ENCODE results near the gene TRIM29. TPM values are rescaled to one million over a fixed set of nuclear protein-coding genes. Genes with fewer than 3 reads are reported as not detected.
A peak's percentile ranks its signal among the peaks of the same experiment; 100 is the strongest.

TRIM29 gene
- total RNA-seq, 1 donor from 2014 or later, result not detected

DNA sequence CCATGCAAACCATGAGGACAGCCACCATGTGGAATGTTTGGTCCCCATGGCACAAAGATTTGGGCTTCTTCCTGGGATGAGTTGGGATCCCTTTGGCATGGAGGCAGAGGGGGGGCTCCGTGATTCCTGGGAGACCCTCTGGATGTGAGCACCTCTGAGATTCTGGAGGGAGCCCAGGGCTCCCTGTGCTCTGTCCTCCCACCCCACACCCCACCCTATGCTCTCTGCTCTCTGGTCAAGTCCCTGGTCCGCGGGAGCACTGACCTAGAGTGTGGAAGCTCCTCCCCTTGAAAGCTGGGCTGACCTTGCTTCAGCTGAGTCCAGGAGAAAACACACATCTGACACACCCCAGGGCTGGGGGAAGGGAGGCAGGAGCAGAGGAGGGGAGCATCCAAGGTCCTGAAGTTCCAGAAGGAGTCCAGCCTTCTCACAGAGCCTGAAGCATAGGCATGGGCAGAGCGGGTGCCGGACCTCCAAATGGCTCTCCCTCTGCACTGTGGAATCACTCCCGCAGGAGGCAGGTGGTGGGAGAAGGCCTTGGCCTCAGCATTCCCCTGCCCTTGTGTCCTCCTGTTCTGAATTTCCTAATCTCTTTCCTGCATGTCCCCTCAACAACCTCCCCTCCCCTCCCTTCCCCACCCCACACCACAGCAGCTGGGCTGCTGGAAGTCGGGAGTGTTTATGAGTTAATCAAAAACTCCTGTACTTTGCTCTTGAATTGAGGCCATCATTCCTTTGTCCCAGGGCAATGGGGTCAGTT lies 47.2 kb upstream of the TRIM29 start:
- TF ChIP-seq, protein P1, sequence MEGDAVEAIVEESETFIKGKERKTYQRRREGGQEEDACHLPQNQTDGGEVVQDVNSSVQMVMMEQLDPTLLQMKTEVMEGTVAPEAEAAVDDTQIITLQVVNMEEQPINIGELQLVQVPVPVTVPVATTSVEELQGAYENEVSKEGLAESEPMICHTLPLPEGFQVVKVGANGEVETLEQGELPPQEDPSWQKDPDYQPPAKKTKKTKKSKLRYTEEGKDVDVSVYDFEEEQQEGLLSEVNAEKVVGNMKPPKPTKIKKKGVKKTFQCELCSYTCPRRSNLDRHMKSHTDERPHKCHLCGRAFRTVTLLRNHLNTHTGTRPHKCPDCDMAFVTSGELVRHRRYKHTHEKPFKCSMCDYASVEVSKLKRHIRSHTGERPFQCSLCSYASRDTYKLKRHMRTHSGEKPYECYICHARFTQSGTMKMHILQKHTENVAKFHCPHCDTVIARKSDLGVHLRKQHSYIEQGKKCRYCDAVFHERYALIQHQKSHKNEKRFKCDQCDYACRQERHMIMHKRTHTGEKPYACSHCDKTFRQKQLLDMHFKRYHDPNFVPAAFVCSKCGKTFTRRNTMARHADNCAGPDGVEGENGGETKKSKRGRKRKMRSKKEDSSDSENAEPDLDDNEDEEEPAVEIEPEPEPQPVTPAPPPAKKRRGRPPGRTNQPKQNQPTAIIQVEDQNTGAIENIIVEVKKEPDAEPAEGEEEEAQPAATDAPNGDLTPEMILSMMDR (IDR thresholded peaks at IDR 0.05), result no peak
- Mint-ChIP-seq H3K4me1 (ENCODE audit: unreplicated experiment) (peaks cover 29% of the 10 kb centered on the region), H3K36me3 (ENCODE audit: unreplicated experiment) (no peaks in the 10 kb centered on the region), H3K9me3 (ENCODE audit: unreplicated experiment) (no peaks in the 10 kb centered on the region), H3K27ac (ENCODE audit: unreplicated experiment) (no peak overlapping the region), H3K27me3 (ENCODE audit: unreplicated experiment) (peaks cover 24% of the 10 kb centered on the region), H3K4me3 (ENCODE audit: unreplicated experiment) (no peak overlapping the region)
- DNase-seq (ENCODE audit: extremely low spot score, unreplicated experiment), result no peak

DNA sequence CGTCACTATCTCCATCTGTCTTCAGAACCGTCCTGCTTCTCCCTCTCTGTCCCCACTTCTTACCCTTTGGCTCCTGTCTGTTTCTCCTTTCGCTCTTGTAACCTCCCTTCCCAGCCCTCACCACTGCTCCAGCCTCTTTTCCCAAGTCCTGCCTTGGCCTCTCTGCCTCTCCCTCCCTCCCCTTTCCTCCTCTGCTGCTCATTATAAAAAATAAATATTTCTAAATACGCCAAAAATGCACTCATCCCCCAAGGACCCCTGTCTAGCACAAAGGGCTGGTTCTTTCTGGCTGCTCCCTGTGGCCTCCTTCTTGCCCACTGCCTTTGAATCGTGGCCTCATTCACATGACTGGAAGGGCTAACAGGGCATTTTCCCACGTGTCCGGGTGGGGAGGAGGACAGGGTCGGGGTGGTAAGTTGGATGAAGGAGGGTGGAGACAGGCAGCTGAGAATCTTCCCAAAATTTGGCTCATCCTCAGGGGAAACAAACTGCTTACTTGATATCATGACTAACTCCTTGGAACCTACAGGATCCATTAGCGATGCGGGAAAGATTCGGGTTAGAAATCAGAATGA lies 46.5 kb upstream of the TRIM29 start:
- H3K4me1 Mint-ChIP-seq (ENCODE audit: unreplicated experiment), result peaks cover 29% of the 10 kb centered on the region
- H3K27me3 Mint-ChIP-seq (ENCODE audit: unreplicated experiment), result peaks cover 22% of the 10 kb centered on the region
- TF ChIP-seq, protein P1 (IDR thresholded peaks at IDR 0.05), result no peak
- peak; percentile 48 for DNase-seq (ENCODE audit: extremely low spot score, unreplicated experiment)
- H3K36me3 Mint-ChIP-seq (ENCODE audit: unreplicated experiment), result no peaks in the 10 kb centered on the region
- H3K4me3 Mint-ChIP-seq (ENCODE audit: unreplicated experiment), result no peak overlapping the region
- no peak overlapping the region for H3K27ac Mint-ChIP-seq (ENCODE audit: unreplicated experiment)
- no peaks in the 10 kb centered on the region for H3K9me3 Mint-ChIP-seq (ENCODE audit: unreplicated experiment)

DNA sequence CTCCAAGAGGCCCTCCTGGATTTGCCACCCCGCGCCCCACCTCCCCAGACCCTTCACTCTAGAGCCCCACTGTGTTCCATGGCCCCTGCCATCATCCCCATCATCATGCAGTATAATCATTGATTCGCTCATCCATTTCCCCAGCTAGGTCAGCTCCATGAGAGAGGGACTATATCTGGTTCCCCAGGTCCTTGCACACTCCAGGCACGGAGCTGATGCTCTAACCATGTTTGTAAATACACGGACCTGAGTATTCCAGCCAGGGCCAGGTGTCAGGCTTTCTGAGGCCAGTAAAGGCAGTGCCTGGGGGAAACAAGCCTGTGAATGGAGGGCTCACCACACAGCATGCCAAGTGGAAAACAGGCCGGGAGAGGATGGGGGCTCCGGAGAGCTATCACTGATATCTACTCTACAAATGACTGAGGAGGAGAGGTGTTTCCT lies 45.8 kb upstream of the TRIM29 start:
- Mint-ChIP-seq H3K27me3 (ENCODE audit: unreplicated experiment) (peaks cover 20% of the 10 kb centered on the region), H3K4me3 (ENCODE audit: unreplicated experiment) (no peak overlapping the region), H3K36me3 (ENCODE audit: unreplicated experiment) (no peaks in the 10 kb centered on the region), H3K9me3 (ENCODE audit: unreplicated experiment) (no peaks in the 10 kb centered on the region), H3K4me1 (ENCODE audit: unreplicated experiment) (peaks cover 29% of the 10 kb centered on the region), H3K27ac (ENCODE audit: unreplicated experiment) (no peak overlapping the region)
- TF ChIP-seq, protein P1 (IDR thresholded peaks at IDR 0.05), result no peak
- peak; percentile 69 for DNase-seq (ENCODE audit: extremely low spot score, unreplicated experiment)

DNA sequence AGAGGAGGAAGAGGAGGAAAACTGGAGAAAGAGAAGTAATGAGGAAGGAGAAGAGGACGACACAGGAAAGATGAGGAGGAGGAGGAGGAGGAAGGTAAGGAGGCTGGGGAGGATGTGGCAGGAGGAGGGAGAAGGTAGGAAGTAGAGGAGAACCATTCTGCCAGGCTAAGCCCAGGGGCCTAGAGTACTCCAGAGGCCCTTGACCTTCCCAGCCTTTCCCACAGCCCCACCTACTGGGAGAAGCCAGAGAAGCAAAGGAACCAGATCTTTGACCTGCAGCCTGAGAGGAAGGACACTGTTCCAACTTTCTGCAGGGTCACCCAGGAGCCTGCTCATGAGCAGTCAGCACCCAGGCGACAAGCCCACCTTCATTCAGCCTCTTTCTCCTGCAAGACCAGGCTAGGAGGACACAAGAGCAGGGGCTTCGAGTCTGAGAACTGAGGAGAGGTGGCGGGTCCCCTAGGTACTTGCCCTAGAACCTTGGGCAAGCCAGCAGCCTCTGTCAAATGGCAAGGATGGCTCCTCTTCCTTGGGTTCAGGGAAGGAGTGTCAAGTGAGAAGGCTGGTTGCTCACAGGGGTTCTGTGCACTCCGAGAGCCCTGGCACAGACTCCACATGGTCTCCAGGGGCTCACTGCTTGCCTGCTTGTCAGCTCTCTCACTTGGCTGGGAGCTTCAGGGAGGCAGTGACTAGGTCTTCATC lies 45.0 kb upstream of the TRIM29 start:
- no peaks in the 10 kb centered on the region for H3K36me3 Mint-ChIP-seq (ENCODE audit: unreplicated experiment)
- peaks cover 28% of the 10 kb centered on the region for H3K4me1 Mint-ChIP-seq (ENCODE audit: unreplicated experiment)
- H3K27me3 Mint-ChIP-seq (ENCODE audit: unreplicated experiment), result peaks cover 19% of the 10 kb centered on the region
- no peak overlapping the region for H3K27ac Mint-ChIP-seq (ENCODE audit: unreplicated experiment)
- TF ChIP-seq, protein P1 (IDR thresholded peaks at IDR 0.05), result peak; percentile 26
- no peak overlapping the region for H3K4me3 Mint-ChIP-seq (ENCODE audit: unreplicated experiment)
- no peaks in the 10 kb centered on the region for H3K9me3 Mint-ChIP-seq (ENCODE audit: unreplicated experiment)
- peak; percentile 57 for DNase-seq (ENCODE audit: extremely low spot score, unreplicated experiment)

DNA sequence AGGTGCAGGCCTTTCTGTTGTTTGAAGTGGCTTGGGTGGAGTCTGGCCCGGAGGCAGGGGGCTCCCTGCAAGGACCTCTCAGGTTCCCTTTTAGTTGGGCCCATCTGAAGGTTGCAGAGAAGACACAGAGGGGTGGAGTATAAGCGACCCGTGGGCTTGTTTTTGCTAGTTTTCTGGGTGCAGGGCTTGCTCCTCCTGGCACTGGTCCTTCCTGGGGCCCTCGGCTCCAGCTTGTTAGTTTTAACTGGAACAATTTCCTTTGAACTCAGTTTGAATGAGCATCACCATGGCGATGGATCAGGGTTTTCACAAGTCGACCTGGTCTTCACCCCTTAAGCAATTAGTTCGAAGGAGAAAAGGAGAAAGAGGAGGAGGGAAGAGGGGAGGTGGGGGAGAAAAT lies 44.5 kb upstream of the TRIM29 start:
- TF ChIP-seq, protein P1 (IDR thresholded peaks at IDR 0.05), result no peak
- Mint-ChIP-seq H3K27me3 (ENCODE audit: unreplicated experiment) (peaks cover 19% of the 10 kb centered on the region), H3K4me3 (ENCODE audit: unreplicated experiment) (no peak overlapping the region), H3K9me3 (ENCODE audit: unreplicated experiment) (no peaks in the 10 kb centered on the region), H3K27ac (ENCODE audit: unreplicated experiment) (no peak overlapping the region), H3K4me1 (ENCODE audit: unreplicated experiment) (peaks cover 22% of the 10 kb centered on the region), H3K36me3 (ENCODE audit: unreplicated experiment) (no peaks in the 10 kb centered on the region)
- peak; percentile 25 for DNase-seq (ENCODE audit: extremely low spot score, unreplicated experiment)

All from osteocyte (in vitro differentiated cells).